ENCODE data around the gene PIGN. TPM values are rescaled to one million over a fixed set of nuclear protein-coding genes. Genes with fewer than 3 reads are reported as not detected.

The PIGN gene
- total and polyA plus RNA-seq, 2 donors (not counting 1 experiment from before 2014, with no cell fraction given), result 2.7 to 37.3 TPM

DNA sequence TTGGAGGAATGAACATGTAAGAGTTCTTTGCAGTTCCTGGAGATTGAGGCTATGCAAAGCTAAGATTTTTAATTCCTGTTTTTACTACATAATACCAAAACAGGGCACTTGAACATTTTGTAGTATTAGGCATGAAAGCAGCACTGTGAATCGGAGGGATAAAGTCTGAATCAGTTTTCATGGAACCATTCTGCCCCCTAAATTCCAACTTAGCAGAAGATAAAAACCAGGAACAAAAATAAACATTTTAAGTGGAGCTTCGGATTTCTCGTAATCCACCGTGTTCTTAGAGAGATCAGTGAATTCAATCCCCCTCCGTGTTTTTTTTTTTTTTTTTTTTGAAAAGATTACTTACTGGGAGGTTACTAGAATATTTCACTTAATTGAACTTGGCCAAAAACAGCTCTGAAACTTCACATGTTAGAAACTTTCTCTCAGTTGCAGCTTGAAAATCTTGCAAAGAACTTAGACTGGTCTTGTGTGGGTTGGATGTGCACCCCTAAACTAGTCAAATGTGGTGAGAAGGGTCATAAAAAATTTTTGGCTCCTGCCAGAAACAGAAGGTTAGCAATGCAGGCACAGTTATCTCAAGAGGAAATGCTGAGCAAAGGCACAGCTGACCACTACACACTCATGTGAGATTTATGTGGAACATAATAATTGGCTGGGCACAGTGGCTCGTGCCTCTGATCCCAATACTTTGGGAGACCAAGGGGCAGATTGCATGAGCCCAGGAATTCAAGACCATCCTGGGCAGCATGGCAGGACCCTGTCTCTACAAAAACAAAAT, 148.7 kb downstream of the PIGN start:
- Mint-ChIP-seq H3K4me3 (no peak overlapping the region), H3K27me3 (peaks cover 14% of the 10 kb centered on the region), H3K4me1 (no peaks in the 10 kb centered on the region), H3K9me3 (ENCODE audit: insufficient read depth) (no peaks in the 10 kb centered on the region), H3K27ac (no peak overlapping the region)
- H3K4me1 ChIP-seq (ENCODE audit: control insufficient read depth in 2 of 2, insufficient read depth in 2 of 2, low read length in 2 of 2), result no peaks in the 10 kb centered on the region
- H3K27me3 ChIP-seq (replicated peaks in 1 of 4; ENCODE audit: control extremely low read depth in 1 of 4, control insufficient read depth in 3 of 4, insufficient read depth in 4 of 4, low read length in 3 of 4), result peaks cover 0 to 2% (median 0%) of the 10 kb centered on the region in 4 experiments
- no peak overlapping the region for H3K4me3 ChIP-seq (ENCODE audit: control extremely low read depth in 1 of 5, extremely low read depth in 1 of 5, insufficient read depth in 1 of 5, low read depth in 2 of 5, low read length in 4 of 5)
- no peaks in the 10 kb centered on the region for H4K20me1 ChIP-seq (ENCODE audit: control insufficient read depth, insufficient read depth, low read length, poor library complexity, severe bottlenecking)
- intact Hi-C loops (cut with micrococcal nuclease), result no loop called here
- H3K79me2 ChIP-seq (ENCODE audit: control insufficient read depth, insufficient read depth, low read length), result no peaks in the 10 kb centered on the region
- TF ChIP-seq, protein P1, sequence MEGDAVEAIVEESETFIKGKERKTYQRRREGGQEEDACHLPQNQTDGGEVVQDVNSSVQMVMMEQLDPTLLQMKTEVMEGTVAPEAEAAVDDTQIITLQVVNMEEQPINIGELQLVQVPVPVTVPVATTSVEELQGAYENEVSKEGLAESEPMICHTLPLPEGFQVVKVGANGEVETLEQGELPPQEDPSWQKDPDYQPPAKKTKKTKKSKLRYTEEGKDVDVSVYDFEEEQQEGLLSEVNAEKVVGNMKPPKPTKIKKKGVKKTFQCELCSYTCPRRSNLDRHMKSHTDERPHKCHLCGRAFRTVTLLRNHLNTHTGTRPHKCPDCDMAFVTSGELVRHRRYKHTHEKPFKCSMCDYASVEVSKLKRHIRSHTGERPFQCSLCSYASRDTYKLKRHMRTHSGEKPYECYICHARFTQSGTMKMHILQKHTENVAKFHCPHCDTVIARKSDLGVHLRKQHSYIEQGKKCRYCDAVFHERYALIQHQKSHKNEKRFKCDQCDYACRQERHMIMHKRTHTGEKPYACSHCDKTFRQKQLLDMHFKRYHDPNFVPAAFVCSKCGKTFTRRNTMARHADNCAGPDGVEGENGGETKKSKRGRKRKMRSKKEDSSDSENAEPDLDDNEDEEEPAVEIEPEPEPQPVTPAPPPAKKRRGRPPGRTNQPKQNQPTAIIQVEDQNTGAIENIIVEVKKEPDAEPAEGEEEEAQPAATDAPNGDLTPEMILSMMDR (IDR thresholded peaks at IDR 0.05), result no peak
- TF ChIP-seq EZH2 (IDR thresholded peaks at IDR 0.05; ENCODE audit: borderline replicate concordance, insufficient read depth, low read depth, low read length, poor library complexity, severe bottlenecking), result no peak
- WGBS (ENCODE audit: insufficient coverage), result 100% methylated on average over 1 of the region's 6 CpGs
- no peaks in the 10 kb centered on the region for H3K36me3 ChIP-seq (replicated peaks in 1 of 2; ENCODE audit: control extremely low read depth in 1 of 2, control insufficient read depth in 1 of 2, extremely low read depth in 1 of 2, insufficient read depth in 2 of 2, low read length in 1 of 2)
- H2AFZ ChIP-seq (ENCODE audit: insufficient read depth, low read depth, low read length, poor library complexity, severe bottlenecking), result no peak overlapping the region
- ChIA-PET POLR2A (no interaction called here), CTCF (no interaction called here)
- DNase-seq (no peak), ATAC-seq (ENCODE audit: low read depth) (no peak)
- no peaks in the 10 kb centered on the region for H3K9me3 ChIP-seq (ENCODE audit: control extremely low read depth in 1 of 3, control insufficient read depth in 2 of 3, insufficient read depth in 1 of 3, low read length in 2 of 3)
- no peak overlapping the region for H3K27ac ChIP-seq (ENCODE audit: low read length in 2 of 2)
- H3K9ac ChIP-seq (ENCODE audit: low read length), result no peak overlapping the region
- no peak overlapping the region for H3K4me2 ChIP-seq (replicated peaks; ENCODE audit: low read depth, low read length, poor library complexity, severe bottlenecking)

DNA sequence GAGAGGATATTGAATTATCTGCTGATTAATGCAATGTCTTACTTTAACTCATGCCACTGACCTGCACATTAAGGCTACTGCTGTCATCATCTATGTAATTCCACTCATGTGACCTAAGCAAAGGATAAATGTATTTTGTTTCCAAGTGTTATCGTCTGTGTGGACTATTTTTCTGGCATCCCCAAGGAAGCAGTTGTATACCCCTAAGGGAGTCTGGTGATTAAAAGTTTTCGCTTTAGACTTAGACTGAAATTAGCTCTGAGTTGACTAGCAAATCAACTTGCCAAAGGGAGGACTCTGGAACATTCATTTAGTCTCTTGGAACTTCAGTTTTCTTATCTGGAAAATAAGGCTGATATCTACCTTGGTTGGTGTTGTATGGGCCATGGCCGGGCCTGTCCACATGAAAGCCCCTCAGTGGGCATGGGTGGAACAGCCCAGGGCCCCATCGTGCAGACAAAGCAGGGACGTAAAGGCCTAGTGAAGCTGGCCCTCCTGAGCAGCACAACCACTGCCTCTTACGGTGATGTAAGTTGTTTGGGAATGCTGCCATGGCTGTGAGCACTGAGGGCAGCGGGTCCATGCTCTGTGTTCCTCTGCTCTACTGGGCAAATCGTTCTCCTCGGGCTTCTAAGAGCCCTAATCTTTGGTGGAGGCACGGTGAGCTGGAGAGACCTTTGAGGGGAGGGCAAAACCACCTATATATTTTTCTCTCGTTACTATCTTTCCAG, 149.7 kb downstream of the PIGN start:
- Mint-ChIP-seq H3K27ac (no peak overlapping the region), H3K4me1 (no peaks in the 10 kb centered on the region), H3K4me3 (no peak overlapping the region), H3K9me3 (ENCODE audit: insufficient read depth) (no peaks in the 10 kb centered on the region), H3K27me3 (peaks cover 14% of the 10 kb centered on the region)
- Histone ChIP-seq H2AFZ (ENCODE audit: insufficient read depth, low read depth, low read length, poor library complexity, severe bottlenecking) (no peak overlapping the region), H3K27ac (ENCODE audit: low read length in 2 of 2) (no peak overlapping the region), H4K20me1 (ENCODE audit: control insufficient read depth, insufficient read depth, low read length, poor library complexity, severe bottlenecking) (no peaks in the 10 kb centered on the region), H3K36me3 (replicated peaks in 1 of 2; ENCODE audit: control extremely low read depth in 1 of 2, control insufficient read depth in 1 of 2, extremely low read depth in 1 of 2, insufficient read depth in 2 of 2, low read length in 1 of 2) (no peaks in the 10 kb centered on the region), H3K9me3 (ENCODE audit: control extremely low read depth in 1 of 3, control insufficient read depth in 2 of 3, insufficient read depth in 1 of 3, low read length in 2 of 3) (no peaks in the 10 kb centered on the region), H3K4me1 (ENCODE audit: control insufficient read depth in 2 of 2, insufficient read depth in 2 of 2, low read length in 2 of 2) (no peaks in the 10 kb centered on the region), H3K27me3 (replicated peaks in 1 of 4; ENCODE audit: control extremely low read depth in 1 of 4, control insufficient read depth in 3 of 4, insufficient read depth in 4 of 4, low read length in 3 of 4) (peaks cover 0 to 2% (median 0%) of the 10 kb centered on the region in 4 experiments), H3K4me2 (replicated peaks; ENCODE audit: low read depth, low read length, poor library complexity, severe bottlenecking) (no peak overlapping the region), H3K79me2 (ENCODE audit: control insufficient read depth, insufficient read depth, low read length) (no peaks in the 10 kb centered on the region), H3K4me3 (ENCODE audit: control extremely low read depth in 1 of 5, extremely low read depth in 1 of 5, insufficient read depth in 1 of 5, low read depth in 2 of 5, low read length in 4 of 5) (no peak overlapping the region), H3K9ac (ENCODE audit: low read length) (no peak overlapping the region)
- POLR2A ChIA-PET, result no interaction called here
- CTCF ChIA-PET, result interaction anchor here (0.9 kb wide), 1 partner anchor 8 kb away, joined by 3 read pairs; no protein-coding TSS in a partner anchor
- no peak for ATAC-seq (ENCODE audit: low read depth)
- no peak for TF ChIP-seq EZH2 (IDR thresholded peaks at IDR 0.05; ENCODE audit: borderline replicate concordance, insufficient read depth, low read depth, low read length, poor library complexity, severe bottlenecking)
- TF ChIP-seq, protein P1 (IDR thresholded peaks at IDR 0.05), result no peak
- intact Hi-C loops (cut with micrococcal nuclease), result no loop called here
- WGBS (ENCODE audit: insufficient coverage), result 96% methylated on average over 9 of the region's 11 CpGs
- DNase-seq, result no peak

Measured in B cell (primary cell).